Neural cell (in vitro differentiated cells): ENCODE results near the gene DBF4B. TPM values are rescaled to one million over a fixed set of nuclear protein-coding genes. Genes with fewer than 3 reads are reported as not detected.

Source experiments
- H2AFZ ChIP-seq: fragments of 200-600, 300-800 bp; sonication (generic), shearing (Covaris generic); 2 replicates; pipeline ENCODE4 v1.6.0; 2014; ENCODE audit warnings: low read depth, mild to moderate bottlenecking, antibody characterized with exemption, low read length, moderate library complexity
- H3F3A ChIP-seq: fragments of 200-600 bp; shearing (Covaris generic); 2 replicates; pipeline ENCODE4 v1.6.1; 2016; ENCODE audit warnings: mild to moderate bottlenecking, moderate library complexity, mixed read lengths, antibody characterized with exemption, low read length; ENCODE audit not compliant: insufficient read depth, poor library complexity, severe bottlenecking
- H3K27ac ChIP-seq: fragments of 200-600, 300-800 bp; sonication (generic), shearing (Covaris generic); 2 replicates; pipeline ENCODE4 v1.5.1; 2014; ENCODE audit warnings: mild to moderate bottlenecking, low read length, moderate library complexity
- H3K27me3 ChIP-seq: fragments of 300-800, 200-600 bp; sonication (generic), shearing (Covaris generic); 2 replicates; pipeline ENCODE4 v1.6.0; 2014; ENCODE audit warnings: mild to moderate bottlenecking, low read depth, low read length, moderate library complexity; ENCODE audit not compliant: insufficient read depth
- H3K36me3 ChIP-seq: fragments of 300-800, 200-600 bp; sonication (generic), shearing (Covaris generic); 2 replicates; pipeline ENCODE4 v1.5.1; 2014; ENCODE audit warnings: mild to moderate bottlenecking, antibody characterized with exemption, low read length, moderate library complexity; ENCODE audit not compliant: insufficient read depth
- H3K4me2 ChIP-seq: fragments of 300-800, 200-600 bp; sonication (generic), shearing (Covaris generic); 2 replicates; pipeline ENCODE4 v1.6.0; 2014; ENCODE audit warnings: mild to moderate bottlenecking, low read length
- H3K4me3 ChIP-seq: fragments of 300-800, 200-600 bp; sonication (generic), shearing (Covaris generic); 2 replicates; pipeline ENCODE4 v1.5.1; 2014; ENCODE audit warnings: mild to moderate bottlenecking, low read length, moderate library complexity
- H3K79me2 ChIP-seq: fragments of 200-600 bp; shearing (Covaris generic); replicated peaks from 2 replicates; pipeline ENCODE4 v1.6.0; 2014; ENCODE audit warnings: mild to moderate bottlenecking, low read length, moderate library complexity; ENCODE audit not compliant: insufficient read depth
- H3K9ac ChIP-seq: fragments of 300-800, 200-600 bp; sonication (generic), shearing (Covaris generic); 2 replicates; pipeline ENCODE4 v1.6.1; 2016; ENCODE audit warnings: mild to moderate bottlenecking, low read length, mixed read lengths
- H3K9me2 ChIP-seq: fragments of 200-600 bp; shearing (Covaris generic); 2 replicates; pipeline ENCODE4 v1.6.1; 2016; ENCODE audit warnings: mild to moderate bottlenecking, low read length, mixed read lengths; ENCODE audit not compliant: insufficient read depth
- H3K9me3 ChIP-seq: fragments of 200-600, 300-800 bp; sonication (generic), shearing (Covaris generic); 2 replicates; pipeline ENCODE4 v1.6.1; 2016; ENCODE audit warnings: mild to moderate bottlenecking, mixed run types, low read length, moderate library complexity, mixed read lengths
- H4K20me1 ChIP-seq: fragments of 200-600 bp; shearing (Covaris generic); 2 replicates; pipeline ENCODE4 v1.6.1; 2016; ENCODE audit warnings: mild to moderate bottlenecking, mixed run types; ENCODE audit not compliant: insufficient read depth
- EP300 ChIP-seq: fragments of 450-650 bp; conservative IDR thresholded peaks from 2 replicates; pipeline ENCODE4 v1.6.1; 2014; ENCODE audit warnings: antibody characterized with exemption, mild to moderate bottlenecking, moderate library complexity; ENCODE audit not compliant: poor library complexity, severe bottlenecking
- EZH2 ChIP-seq: fragments of 200-600, 300-800 bp; shearing (Covaris generic), sonication (generic); IDR thresholded peaks from 2 replicates; pipeline ENCODE4 v1.6.1; 2014; ENCODE audit warnings: antibody characterized with exemption, low read length, borderline replicate concordance, mild to moderate bottlenecking; ENCODE audit not compliant: insufficient read depth, poor library complexity, severe bottlenecking
- MXI1 ChIP-seq: fragments of 450-650 bp; conservative IDR thresholded peaks from 2 replicates; pipeline ENCODE4 v1.6.1; 2014; ENCODE audit warnings: antibody characterized with exemption, mild to moderate bottlenecking; ENCODE audit not compliant: poor library complexity, severe bottlenecking
- POLR2AphosphoS5 ChIP-seq: IDR thresholded peaks from 2 replicates; pipeline ENCODE4 v1.6.1; 2012
- RAD21 ChIP-seq: fragments of 450-650 bp; conservative IDR thresholded peaks from 2 replicates; pipeline ENCODE4 v1.6.1; 2014; ENCODE audit warnings: antibody characterized with exemption, mild to moderate bottlenecking, moderate library complexity
- REST ChIP-seq: IDR thresholded peaks from 2 replicates; pipeline ENCODE4 v1.6.1; 2012; ENCODE audit warnings: borderline replicate concordance
- SMC3 ChIP-seq: fragments of 450-650 bp; conservative IDR thresholded peaks from 2 replicates; pipeline ENCODE4 v1.6.1; 2014; ENCODE audit warnings: antibody characterized with exemption, mild to moderate bottlenecking, moderate library complexity; ENCODE audit not compliant: poor library complexity
- TAF1 ChIP-seq: IDR thresholded peaks from 2 replicates; pipeline ENCODE4 v1.6.1; 2012; ENCODE audit warnings: low read depth
- polyA plus RNA-seq: library from polyadenylated mRNA; depleted of rRNA; stranded (reverse); fragments of >200 nt; gene quantifications from 2 replicates; pipeline ENCODE4 v1.2.3, GENCODE V29; 2014
- TF ChIP-seq, protein P1 (sequence below): fragments of 450-650 bp; IDR thresholded peaks from 2 replicates; pipeline ENCODE4 v1.5.1; 2014; ENCODE audit warnings: antibody characterized with exemption, mild to moderate bottlenecking, moderate library complexity; ENCODE audit not compliant: poor library complexity, severe bottlenecking

Gene DBF4B
- polyA plus RNA-seq, 1 donor from 2014 or later, result 10.7 TPM

DNA sequence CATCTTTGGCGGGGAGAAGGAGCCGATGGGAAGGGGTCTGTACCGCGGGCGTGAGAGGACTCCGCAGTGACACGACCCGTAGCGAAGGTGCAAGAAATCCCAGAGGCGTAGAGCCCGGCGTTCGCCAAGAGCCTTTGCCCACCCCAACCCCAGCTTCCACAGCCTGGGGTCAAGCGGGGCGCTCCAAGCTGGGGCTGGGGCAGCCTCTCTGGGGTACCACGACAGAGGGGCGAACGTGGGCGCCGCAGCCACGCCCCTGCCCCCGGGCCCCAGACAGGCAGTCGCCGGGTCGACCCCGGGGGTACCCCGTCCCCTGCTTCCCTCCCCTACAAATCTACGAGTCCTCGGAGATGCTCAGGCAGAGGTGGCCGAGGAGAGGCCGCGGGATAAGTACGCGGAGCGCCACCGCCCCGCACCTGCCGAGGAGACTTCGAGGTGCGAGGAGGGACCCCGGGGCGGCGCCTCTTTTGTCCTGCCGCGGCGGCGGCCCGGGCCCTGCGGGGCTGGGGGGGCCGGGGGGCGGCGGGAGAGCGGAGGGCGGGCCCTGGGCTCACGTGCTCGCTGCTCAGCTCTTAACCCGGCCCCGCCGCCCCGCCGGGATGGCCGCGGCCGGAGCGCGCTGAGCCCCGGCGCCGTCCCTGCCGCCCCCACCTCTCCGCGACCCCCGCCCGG lies 50.1 kb downstream of the DBF4B start, which contains the start of gene ADAM11:
TSS of gene ADAM11 (plus strand) at position 575 of the 672 bp plus-strand sequence. CDS start 212 bp downstream, outside the sequence.
- H3K4me3 ChIP-seq, result peak within 1 kb of the TSS; percentile 82
- TF ChIP-seq SMC3 (no peak), EP300 (no peak), POLR2AphosphoS5 (no peak), TAF1 (no peak), MXI1 (no peak), RAD21 (no peak), REST (no peak), EZH2 (no peak)
- TF ChIP-seq, protein P1, sequence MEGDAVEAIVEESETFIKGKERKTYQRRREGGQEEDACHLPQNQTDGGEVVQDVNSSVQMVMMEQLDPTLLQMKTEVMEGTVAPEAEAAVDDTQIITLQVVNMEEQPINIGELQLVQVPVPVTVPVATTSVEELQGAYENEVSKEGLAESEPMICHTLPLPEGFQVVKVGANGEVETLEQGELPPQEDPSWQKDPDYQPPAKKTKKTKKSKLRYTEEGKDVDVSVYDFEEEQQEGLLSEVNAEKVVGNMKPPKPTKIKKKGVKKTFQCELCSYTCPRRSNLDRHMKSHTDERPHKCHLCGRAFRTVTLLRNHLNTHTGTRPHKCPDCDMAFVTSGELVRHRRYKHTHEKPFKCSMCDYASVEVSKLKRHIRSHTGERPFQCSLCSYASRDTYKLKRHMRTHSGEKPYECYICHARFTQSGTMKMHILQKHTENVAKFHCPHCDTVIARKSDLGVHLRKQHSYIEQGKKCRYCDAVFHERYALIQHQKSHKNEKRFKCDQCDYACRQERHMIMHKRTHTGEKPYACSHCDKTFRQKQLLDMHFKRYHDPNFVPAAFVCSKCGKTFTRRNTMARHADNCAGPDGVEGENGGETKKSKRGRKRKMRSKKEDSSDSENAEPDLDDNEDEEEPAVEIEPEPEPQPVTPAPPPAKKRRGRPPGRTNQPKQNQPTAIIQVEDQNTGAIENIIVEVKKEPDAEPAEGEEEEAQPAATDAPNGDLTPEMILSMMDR, result no peak
- H4K20me1 ChIP-seq, result no peaks in the 10 kb centered on the region
- no peaks in the 10 kb centered on the region for H3K79me2 ChIP-seq
- no peaks in the 10 kb centered on the region for H3K9me2 ChIP-seq
- no peaks in the 10 kb centered on the region for H3F3A ChIP-seq
- H3K27ac ChIP-seq, result no peak within 1 kb of the TSS
- H2AFZ ChIP-seq, result peak within 1 kb of the TSS; percentile 51
- no peaks in the 10 kb centered on the region for H3K9me3 ChIP-seq
- no peaks in the 10 kb centered on the region for H3K36me3 ChIP-seq
- H3K4me2 ChIP-seq, result peak within 1 kb of the TSS; percentile 51
- H3K27me3 ChIP-seq, result peaks cover 7% of the 10 kb centered on the region
- peak within 1 kb of the TSS; percentile 64 for H3K9ac ChIP-seq

DNA sequence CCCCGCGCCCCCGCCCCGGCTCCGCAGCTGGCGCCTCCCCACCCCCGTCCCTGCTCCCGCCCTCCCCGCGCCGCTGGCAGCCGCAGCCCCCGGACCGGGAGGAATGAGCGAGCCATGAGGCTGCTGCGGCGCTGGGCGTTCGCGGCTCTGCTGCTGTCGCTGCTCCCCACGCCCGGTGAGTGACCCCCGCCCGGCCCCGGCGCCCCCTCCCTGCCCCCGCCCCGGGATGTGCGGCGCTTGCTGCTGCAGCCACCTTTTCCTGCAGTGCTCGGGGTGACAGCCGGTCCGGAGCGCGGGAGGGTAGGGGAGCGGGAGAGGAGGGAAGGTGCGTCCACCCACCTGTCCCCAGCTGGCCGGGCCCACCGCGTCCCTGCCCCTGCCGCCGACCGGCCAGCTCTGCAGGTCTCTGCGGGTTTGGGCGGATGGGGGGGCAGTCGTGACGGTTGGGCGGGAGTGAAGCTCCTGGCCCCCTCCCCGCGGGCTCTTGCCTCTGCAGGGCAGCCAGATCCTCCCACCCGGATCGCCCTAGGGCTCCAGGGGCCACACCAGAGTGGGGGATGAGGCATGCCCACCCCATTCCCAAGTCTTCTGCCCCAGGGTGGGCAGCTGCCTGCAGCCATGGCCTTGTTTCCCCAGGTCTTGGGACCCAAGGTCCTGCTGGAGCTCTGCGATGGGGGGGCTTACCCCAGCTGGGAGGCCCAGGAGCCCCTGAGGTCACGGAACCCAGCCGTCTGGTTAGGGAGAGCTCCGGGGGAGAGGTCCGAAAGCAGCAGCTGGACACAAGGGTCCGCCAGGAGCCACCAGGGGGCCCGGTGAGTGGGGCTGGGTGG lies 50.8 kb downstream of the DBF4B start:
- Histone ChIP-seq H2AFZ (peak overlapping the region; percentile 51), H3K9ac (peak overlapping the region; percentile 64), H3K9me2 (no peaks in the 10 kb centered on the region), H3K27ac (no peak overlapping the region), H3K79me2 (no peaks in the 10 kb centered on the region), H3F3A (no peaks in the 10 kb centered on the region), H3K27me3 (peaks cover 7% of the 10 kb centered on the region), H3K4me2 (peak overlapping the region; percentile 51), H3K4me3 (peak overlapping the region; percentile 82), H4K20me1 (no peaks in the 10 kb centered on the region), H3K36me3 (no peaks in the 10 kb centered on the region), H3K9me3 (no peaks in the 10 kb centered on the region)
- no peak for TF ChIP-seq MXI1
- no peak for TF ChIP-seq EP300
- no peak for TF ChIP-seq RAD21
- no peak for TF ChIP-seq TAF1
- TF ChIP-seq EZH2, result no peak
- TF ChIP-seq, protein P1, result no peak
